Uterus (tissue), 2 donors: ENCODE data around the gene CDKN1C.

Experiments used
- CTCF ChIP-seq, 4 experiments: fragments of 200-600 bp in 2 of 4; fragments of 450-650 bp in 2 of 4; sonication (generic) in 2 of 4; IDR thresholded peaks; one replicate each; pipeline ENCODE4 v1.5.1; 2016 to 2019; ENCODE audit warnings: antibody characterized with exemption in 4 of 4, mild to moderate bottlenecking in 2 of 4, moderate library complexity in 1 of 4
- POLR2A ChIP-seq, 2 donors: fragments of 450-650 bp; IDR thresholded peaks; one replicate each; pipeline ENCODE4 v1.6.1; 2016; ENCODE audit warnings: antibody characterized with exemption in 2 of 2, mild to moderate bottlenecking in 1 of 2, moderate library complexity in 1 of 2

- TF ChIP-seq CTCF (IDR thresholded peaks at IDR 0.05) (no peak), POLR2A (IDR thresholded peaks at IDR 0.05) (no peak)
Measured at GRCh38 chr11:2863276-2863618, 22.3 kb downstream of the CDKN1C start.
